Uterus (tissue), 4 donors: Measurements from ENCODE around the gene TLL1. TPM values are rescaled to one million over a fixed set of nuclear protein-coding genes. Genes with fewer than 3 reads are reported as not detected.

Experiments
- DNase-seq, 2 donors: peaks; one replicate each; pipeline ENCODE4 v3.0.0-alpha.2; 2019 to 2020
- H3K27ac ChIP-seq, 2 donors: fragments of 200-600 bp; sonication (generic); 1 replicate in 1 of 2; 2 replicates in 1 of 2; pipeline ENCODE4 v1.5.1; 2016 to 2018
- H3K27me3 ChIP-seq, 2 donors: fragments of 200-600 bp; sonication (generic); one replicate each; pipeline ENCODE4 v1.5.1; 2018 to 2019; ENCODE audit warnings: control low read depth in 1 of 2
- H3K36me3 ChIP-seq, 2 donors: fragments of 200-600 bp; sonication (generic); one replicate each; pipeline ENCODE4 v1.5.1; 2019; ENCODE audit warnings: control low read depth in 1 of 2
- H3K4me1 ChIP-seq, 2 donors: fragments of 200-600 bp; sonication (generic); one replicate each; pipeline ENCODE4 v1.5.1; 2018 to 2019; ENCODE audit warnings: control low read depth in 1 of 2
- H3K4me3 ChIP-seq, 2 donors: fragments of 200-600 bp; sonication (generic); 1 replicate in 1 of 2; 2 replicates in 1 of 2; pipeline ENCODE4 v1.5.1; 2018 to 2019; ENCODE audit warnings: mild to moderate bottlenecking in 1 of 2
- H3K9me3 ChIP-seq, 2 donors: fragments of 200-600 bp; sonication (generic); one replicate each; pipeline ENCODE4 v1.5.1; 2019; ENCODE audit warnings: control low read depth in 1 of 2
- POLR2A ChIP-seq, 2 donors: fragments of 450-650 bp; IDR thresholded peaks; one replicate each; pipeline ENCODE4 v1.6.1; 2016; ENCODE audit warnings: antibody characterized with exemption in 2 of 2, mild to moderate bottlenecking in 1 of 2, moderate library complexity in 1 of 2
- intact Hi-C: fragments of 100-400 bp; cut with DNase I; formaldehyde crosslinking; loops from one replicate; pipeline ENCODE4 v1.15.1; 2023; ENCODE audit warnings: low total_unique reads
- total RNA-seq, 4 donors: library from RNA; depleted of rRNA in 3 of 4; stranded (reverse); fragments of >200 nt in 3 of 4; gene quantifications; one replicate each; pipeline versions ENCODE4 v1.1.0 to v1.2.4, GENCODE V29; 2014 to 2023
- TF ChIP-seq, protein P1 (sequence below), 4 experiments: fragments of 200-600 bp in 2 of 4; fragments of 450-650 bp in 2 of 4; sonication (generic) in 2 of 4; IDR thresholded peaks; one replicate each; pipeline ENCODE4 v1.5.1; 2016 to 2019; ENCODE audit warnings: antibody characterized with exemption in 4 of 4, mild to moderate bottlenecking in 2 of 4, moderate library complexity in 1 of 4
- donor health status: DM: yes; HTN: yes; CAD: no.

Gene TLL1
- total RNA-seq, 4 donors from 2014 or later, result 9.7 to 16.6 (median 13.8) TPM

DNA sequence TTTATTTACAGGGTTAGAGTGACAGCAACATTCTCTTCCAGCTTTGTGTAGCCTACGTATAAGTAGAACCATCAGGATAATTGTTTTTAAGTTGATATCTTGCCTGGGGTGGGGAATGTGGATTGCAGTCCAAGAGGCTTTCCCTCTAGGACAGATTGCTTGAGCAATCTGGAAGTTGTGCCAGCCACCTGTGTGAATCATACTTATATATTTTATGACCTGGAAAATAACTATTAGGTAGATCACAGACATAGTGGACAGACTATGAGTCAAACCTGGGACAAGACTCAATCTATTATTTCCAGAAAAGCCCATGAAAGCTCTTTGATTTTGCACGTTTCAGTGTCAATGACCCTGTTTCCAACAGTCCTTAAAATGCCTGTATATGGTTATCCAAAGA lies 98.9 kb downstream of the TLL1 start:
- TF ChIP-seq, protein P1, sequence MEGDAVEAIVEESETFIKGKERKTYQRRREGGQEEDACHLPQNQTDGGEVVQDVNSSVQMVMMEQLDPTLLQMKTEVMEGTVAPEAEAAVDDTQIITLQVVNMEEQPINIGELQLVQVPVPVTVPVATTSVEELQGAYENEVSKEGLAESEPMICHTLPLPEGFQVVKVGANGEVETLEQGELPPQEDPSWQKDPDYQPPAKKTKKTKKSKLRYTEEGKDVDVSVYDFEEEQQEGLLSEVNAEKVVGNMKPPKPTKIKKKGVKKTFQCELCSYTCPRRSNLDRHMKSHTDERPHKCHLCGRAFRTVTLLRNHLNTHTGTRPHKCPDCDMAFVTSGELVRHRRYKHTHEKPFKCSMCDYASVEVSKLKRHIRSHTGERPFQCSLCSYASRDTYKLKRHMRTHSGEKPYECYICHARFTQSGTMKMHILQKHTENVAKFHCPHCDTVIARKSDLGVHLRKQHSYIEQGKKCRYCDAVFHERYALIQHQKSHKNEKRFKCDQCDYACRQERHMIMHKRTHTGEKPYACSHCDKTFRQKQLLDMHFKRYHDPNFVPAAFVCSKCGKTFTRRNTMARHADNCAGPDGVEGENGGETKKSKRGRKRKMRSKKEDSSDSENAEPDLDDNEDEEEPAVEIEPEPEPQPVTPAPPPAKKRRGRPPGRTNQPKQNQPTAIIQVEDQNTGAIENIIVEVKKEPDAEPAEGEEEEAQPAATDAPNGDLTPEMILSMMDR (IDR thresholded peaks at IDR 0.05), result no peak
- TF ChIP-seq POLR2A (IDR thresholded peaks at IDR 0.05), result no peak
- Histone ChIP-seq H3K27ac (no peak overlapping the region), H3K4me1 (no peaks in the 10 kb centered on the region), H3K36me3 (no peaks in the 10 kb centered on the region), H3K9me3 (no peaks in the 10 kb centered on the region), H3K4me3 (no peak overlapping the region), H3K27me3 (no peaks in the 10 kb centered on the region)
- DNase-seq, result no peak
- intact Hi-C loops, result no loop called here

DNA sequence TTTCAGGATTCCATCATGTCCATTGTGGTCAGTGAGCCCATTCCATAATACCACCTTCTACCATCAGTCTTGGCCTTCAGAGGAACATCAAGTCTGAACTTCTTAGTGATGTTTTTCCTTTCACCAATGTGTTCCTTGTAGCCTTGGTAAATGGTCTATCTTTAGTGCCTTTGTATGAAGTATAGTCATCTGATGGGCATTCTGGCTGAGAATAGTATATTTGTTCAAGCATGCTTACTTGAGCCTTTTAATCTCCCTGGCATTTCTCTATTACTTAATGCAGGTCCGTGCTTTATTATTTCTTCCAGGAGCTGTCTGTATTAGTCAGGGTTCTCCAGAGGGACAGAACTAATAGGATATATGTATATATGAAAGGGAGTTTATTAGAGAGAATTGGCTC lies 99.7 kb downstream of the TLL1 start:
- H3K27ac ChIP-seq, result no peak overlapping the region
- H3K4me1 ChIP-seq, result no peaks in the 10 kb centered on the region
- intact Hi-C loops, result no loop called here
- TF ChIP-seq, protein P1 (IDR thresholded peaks at IDR 0.05), result no peak
- TF ChIP-seq POLR2A (IDR thresholded peaks at IDR 0.05), result no peak
- H3K36me3 ChIP-seq, result no peaks in the 10 kb centered on the region
- no peaks in the 10 kb centered on the region for H3K9me3 ChIP-seq
- H3K4me3 ChIP-seq, result no peak overlapping the region
- no peak for DNase-seq
- H3K27me3 ChIP-seq, result no peaks in the 10 kb centered on the region

DNA sequence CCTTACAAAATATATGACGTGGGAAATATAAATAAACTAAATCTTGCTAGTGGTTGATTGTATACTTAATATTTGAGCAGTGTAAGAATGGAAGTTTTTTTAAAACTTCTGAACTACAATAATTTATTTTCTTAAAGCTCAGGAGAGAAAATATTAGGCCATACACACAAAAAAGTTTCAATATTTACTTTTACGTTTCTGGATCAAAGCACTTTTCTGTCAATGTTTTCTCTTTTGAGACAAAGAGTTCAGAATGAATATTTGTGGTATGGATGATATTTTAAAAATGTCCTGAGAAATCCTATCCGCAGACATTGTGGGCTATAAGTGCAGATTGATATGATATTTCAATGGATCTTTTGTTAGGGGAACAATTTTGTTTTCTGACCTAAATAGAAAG lies 109.9 kb downstream of the TLL1 start:
- H3K4me3 ChIP-seq, result no peak overlapping the region
- H3K27ac ChIP-seq, result no peak overlapping the region
- H3K9me3 ChIP-seq, result no peaks in the 10 kb centered on the region
- no peaks in the 10 kb centered on the region for H3K36me3 ChIP-seq
- intact Hi-C loops, result no loop called here
- TF ChIP-seq, protein P1 (IDR thresholded peaks at IDR 0.05), result no peak
- no peak for TF ChIP-seq POLR2A (IDR thresholded peaks at IDR 0.05)
- no peaks in the 10 kb centered on the region for H3K4me1 ChIP-seq
- no peak for DNase-seq
- H3K27me3 ChIP-seq, result no peaks in the 10 kb centered on the region

DNA sequence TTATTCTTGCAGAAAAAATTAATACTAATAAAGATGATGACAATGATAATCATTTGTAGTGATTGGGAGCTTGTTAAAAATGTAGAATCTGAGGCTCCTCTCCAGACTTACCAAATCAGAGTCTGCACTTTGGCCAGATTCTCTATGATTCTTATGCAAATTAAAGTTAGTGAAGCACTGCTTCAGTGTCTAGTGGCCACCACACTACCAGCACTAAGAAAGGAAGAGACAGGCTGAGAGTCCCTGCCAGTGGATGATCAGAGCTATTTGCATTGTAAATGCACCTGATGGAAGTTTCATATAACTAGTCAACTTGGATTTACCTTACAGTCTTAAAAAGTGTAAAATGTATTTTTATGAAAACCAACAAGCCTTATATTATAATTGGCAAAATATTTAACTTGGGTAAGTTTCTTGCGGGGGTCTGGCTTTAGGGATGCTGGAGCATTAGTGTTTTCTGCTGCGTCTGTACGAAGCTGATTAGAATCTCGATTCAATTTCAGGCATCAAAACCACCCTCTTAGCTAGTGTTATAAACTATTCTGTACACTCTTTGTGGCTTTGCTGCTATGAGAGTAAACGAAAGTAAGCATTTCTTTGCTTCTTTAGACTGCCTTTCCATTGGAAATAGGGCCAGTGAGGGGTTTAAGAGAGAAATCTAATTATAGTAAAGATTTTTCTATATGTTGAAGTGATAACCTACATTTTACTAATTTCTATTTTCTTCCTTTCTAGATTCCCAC lies 114.1 kb downstream of the TLL1 start:
- no peak overlapping the region for H3K4me3 ChIP-seq
- no peak overlapping the region for H3K27ac ChIP-seq
- H3K9me3 ChIP-seq, result no peaks in the 10 kb centered on the region
- intact Hi-C loops, result no loop called here
- no peaks in the 10 kb centered on the region for H3K27me3 ChIP-seq
- no peak for TF ChIP-seq POLR2A (IDR thresholded peaks at IDR 0.05)
- TF ChIP-seq, protein P1 (IDR thresholded peaks at IDR 0.05), result no peak
- H3K36me3 ChIP-seq, result no peaks in the 10 kb centered on the region
- H3K4me1 ChIP-seq, result no peaks in the 10 kb centered on the region
- DNase-seq, result no peak

DNA sequence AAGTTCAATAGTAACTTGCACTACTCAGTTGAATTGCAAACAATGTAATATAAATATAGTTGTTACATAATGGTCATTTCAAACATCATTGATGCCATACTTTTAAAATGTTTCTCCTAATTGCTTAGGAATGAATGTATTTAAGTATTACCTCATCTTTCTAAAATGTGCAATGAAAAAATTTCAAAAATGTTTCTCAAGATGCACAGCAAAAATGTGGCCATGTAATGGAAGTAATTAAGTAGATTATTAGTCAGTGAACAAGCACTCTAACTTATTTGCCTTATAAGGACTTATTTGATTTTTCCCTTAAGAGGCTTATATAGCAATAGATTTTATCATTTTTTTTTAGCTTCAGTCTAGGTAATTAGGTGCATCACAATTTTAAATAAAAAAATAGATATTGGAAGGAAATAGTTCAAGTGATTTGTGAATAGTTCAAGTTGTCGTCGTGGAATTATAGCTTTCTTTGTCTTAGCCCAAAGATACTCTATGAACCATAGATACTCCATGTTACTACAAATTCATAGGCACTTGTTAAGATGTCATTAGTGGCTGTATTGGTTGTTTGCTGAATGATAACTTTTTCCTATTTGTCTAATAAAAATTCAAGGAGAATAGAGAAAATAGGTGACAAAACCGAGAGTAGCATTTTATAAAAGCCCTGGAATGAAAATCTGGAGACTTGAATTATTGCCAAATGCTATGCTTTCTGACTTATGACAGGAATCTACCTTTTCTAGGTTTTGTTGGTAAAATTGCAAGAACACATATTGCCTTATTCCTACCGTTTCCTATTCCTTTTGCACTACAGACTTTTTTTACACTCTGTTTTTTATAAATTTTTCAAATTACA lies 118.5 kb downstream of the TLL1 start:
- no peak overlapping the region for H3K4me3 ChIP-seq
- no peaks in the 10 kb centered on the region for H3K27me3 ChIP-seq
- no peaks in the 10 kb centered on the region for H3K4me1 ChIP-seq
- no peak overlapping the region for H3K27ac ChIP-seq
- H3K9me3 ChIP-seq, result no peaks in the 10 kb centered on the region
- no peak for DNase-seq
- TF ChIP-seq, protein P1 (IDR thresholded peaks at IDR 0.05), result no peak
- no peak for TF ChIP-seq POLR2A (IDR thresholded peaks at IDR 0.05)
- intact Hi-C loops, result no loop called here
- no peaks in the 10 kb centered on the region for H3K36me3 ChIP-seq
